Fibroblast of skin of left biceps (primary cell): ENCODE results near the gene PCDHGA7.
"Not testable (repeated sequence)": the region's sequence is repeated elsewhere in the genome, so short reads cannot be mapped to it uniquely, and the experiment has no call there.

Source experiments
- DNase-seq, 2 experiments: peaks; one replicate each; pipeline ENCODE4 v3.0.0-alpha.2; 2013; ENCODE audit warnings: low read depth in 2 of 2

The PCDHGA7 gene

DNA sequence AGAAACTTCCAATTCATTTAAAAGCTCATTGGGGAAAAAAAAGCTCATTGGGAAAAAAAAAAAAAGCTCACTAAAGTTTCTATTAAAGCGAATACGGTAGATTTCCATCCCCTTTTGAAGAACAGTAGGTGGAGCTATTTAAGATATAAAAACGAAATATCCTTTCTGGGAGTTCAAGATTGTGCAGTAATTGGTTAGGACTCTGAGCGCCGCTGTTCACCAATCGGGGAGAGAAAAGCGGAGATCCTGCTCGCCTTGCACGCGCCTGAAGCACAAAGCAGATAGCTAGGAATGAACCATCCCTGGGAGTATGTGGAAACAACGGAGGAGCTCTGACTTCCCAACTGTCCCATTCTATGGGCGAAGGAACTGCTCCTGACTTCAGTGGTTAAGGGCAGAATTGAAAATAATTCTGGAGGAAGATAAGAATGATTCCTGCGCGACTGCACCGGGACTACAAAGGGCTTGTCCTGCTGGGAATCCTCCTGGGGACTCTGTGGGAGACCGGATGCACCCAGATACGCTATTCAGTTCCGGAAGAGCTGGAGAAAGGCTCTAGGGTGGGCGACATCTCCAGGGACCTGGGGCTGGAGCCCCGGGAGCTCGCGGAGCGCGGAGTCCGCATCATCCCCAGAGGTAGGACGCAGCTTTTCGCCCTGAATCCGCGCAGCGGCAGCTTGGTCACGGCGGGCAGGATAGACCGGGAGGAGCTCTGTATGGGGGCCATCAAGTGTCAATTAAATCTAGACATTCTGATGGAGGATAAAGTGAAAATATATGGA, 48.0 kb downstream of the PCDHGA7 start, which contains the start of gene PCDHGA12:
Gene PCDHGA12, plus strand, starts transcription at position 176 of the 782 bp plus-strand sequence. Its CDS starts 253 bp downstream, at position 429.
- peak; percentile 78 to 82 for DNase-seq

DNA sequence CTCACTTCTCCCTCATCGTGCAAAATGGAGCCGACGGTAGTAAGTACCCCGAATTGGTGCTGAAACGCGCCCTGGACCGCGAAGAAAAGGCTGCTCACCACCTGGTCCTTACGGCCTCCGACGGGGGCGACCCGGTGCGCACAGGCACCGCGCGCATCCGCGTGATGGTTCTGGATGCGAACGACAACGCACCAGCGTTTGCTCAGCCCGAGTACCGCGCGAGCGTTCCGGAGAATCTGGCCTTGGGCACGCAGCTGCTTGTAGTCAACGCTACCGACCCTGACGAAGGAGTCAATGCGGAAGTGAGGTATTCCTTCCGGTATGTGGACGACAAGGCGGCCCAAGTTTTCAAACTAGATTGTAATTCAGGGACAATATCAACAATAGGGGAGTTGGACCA, 48.7 kb downstream of the PCDHGA7 start:
- no peak for DNase-seq

DNA sequence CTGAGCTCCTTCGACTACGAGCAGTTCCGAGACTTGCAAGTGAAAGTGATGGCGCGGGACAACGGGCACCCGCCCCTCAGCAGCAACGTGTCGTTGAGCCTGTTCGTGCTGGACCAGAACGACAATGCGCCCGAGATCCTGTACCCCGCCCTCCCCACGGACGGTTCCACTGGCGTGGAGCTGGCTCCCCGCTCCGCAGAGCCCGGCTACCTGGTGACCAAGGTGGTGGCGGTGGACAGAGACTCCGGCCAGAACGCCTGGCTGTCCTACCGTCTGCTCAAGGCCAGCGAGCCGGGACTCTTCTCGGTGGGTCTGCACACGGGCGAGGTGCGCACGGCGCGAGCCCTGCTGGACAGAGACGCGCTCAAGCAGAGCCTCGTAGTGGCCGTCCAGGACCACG, 49.8 kb downstream of the PCDHGA7 start:
- not testable (repeated sequence) for DNase-seq

DNA sequence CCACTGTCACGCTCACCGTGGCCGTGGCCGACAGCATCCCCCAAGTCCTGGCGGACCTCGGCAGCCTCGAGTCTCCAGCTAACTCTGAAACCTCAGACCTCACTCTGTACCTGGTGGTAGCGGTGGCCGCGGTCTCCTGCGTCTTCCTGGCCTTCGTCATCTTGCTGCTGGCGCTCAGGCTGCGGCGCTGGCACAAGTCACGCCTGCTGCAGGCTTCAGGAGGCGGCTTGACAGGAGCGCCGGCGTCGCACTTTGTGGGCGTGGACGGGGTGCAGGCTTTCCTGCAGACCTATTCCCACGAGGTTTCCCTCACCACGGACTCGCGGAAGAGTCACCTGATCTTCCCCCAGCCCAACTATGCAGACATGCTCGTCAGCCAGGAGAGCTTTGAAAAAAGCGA, 50.2 kb downstream of the PCDHGA7 start:
- DNase-seq: not testable (repeated sequence)

DNA sequence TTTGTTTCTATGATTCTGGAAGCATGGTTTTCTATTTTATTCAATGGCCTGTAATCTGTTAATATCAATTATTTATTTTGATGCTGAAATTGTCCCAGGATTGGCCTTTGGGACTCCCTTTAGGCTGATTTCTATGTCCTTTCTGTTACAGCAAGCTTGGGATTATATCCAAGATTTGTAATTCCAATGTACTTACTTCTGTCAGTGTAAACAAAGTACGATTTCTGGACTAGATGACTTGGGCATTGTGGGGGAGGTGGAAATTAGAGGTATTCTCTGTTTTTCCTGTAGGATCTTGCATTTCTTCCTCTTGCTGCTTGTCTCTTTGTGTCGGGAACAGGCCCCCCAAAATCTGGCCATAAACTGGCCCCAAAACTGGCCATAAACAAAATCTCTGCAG, 51.5 kb downstream of the PCDHGA7 start:
- DNase-seq: no peak
